ENCODE results near the gene VPS13D. TPM values are rescaled to one million over a fixed set of nuclear protein-coding genes. Genes with fewer than 3 reads are reported as not detected.

VPS13D gene
- total RNA-seq, 4 donors from 2014 or later: 77.5 to 142 (median 94.4) TPM

- no peak for TF ChIP-seq CTCF (IDR thresholded peaks at IDR 0.05; ENCODE audit: low read depth)
These were observed 275.9 kb downstream of the VPS13D start for GRCh38 chr1:12505639-12506280.

- no peak for TF ChIP-seq CTCF (IDR thresholded peaks at IDR 0.05; ENCODE audit: low read depth)
These were observed 276.8 kb downstream of the VPS13D start for GRCh38 chr1:12506281-12507280.

- no peak for TF ChIP-seq CTCF (IDR thresholded peaks at IDR 0.05; ENCODE audit: low read depth)
These were observed 277.8 kb downstream of the VPS13D start for GRCh38 chr1:12507631-12508030.

- no peak for TF ChIP-seq CTCF (IDR thresholded peaks at IDR 0.05; ENCODE audit: low read depth)
These were observed 279.0 kb downstream of the VPS13D start for GRCh38 chr1:12508849-12509248.

GRCh38 chr1:12511128-12511484, 281.3 kb downstream of the VPS13D start:
- no peak for TF ChIP-seq CTCF (IDR thresholded peaks at IDR 0.05; ENCODE audit: low read depth)

GRCh38 chr1:12511516-12512468, 282.0 kb downstream of the VPS13D start:
- TF ChIP-seq CTCF (IDR thresholded peaks at IDR 0.05; ENCODE audit: low read depth): no peak

Measured in subcutaneous adipose tissue (tissue), 4 donors.